Neural crest cell (in vitro differentiated cells): ENCODE data around the gene MFSD12. TPM values are rescaled to one million over a fixed set of nuclear protein-coding genes. Genes with fewer than 3 reads are reported as not detected.

Source experiments
- DNase-seq: peaks from one replicate; pipeline ENCODE4 v3.0.0; 2021; ENCODE audit warnings: low read depth, mixed read lengths, low spot score
- H3K27ac Mint-ChIP-seq: one replicate; pipeline ENCODE4 v1.8.0; 2021; ENCODE audit warnings: mild to moderate bottlenecking, mixed read lengths; ENCODE audit not compliant: unreplicated experiment
- H3K27me3 Mint-ChIP-seq: 2 replicates; pipeline ENCODE4 v1.8.0; 2021; ENCODE audit warnings: low read depth, mild to moderate bottlenecking, mixed read lengths
- H3K36me3 Mint-ChIP-seq: 2 replicates; pipeline ENCODE4 v1.8.0; 2021; ENCODE audit warnings: low read depth, mild to moderate bottlenecking, mixed read lengths
- H3K4me1 Mint-ChIP-seq: 2 replicates; pipeline ENCODE4 v1.8.0; 2021; ENCODE audit warnings: mixed read lengths
- H3K4me3 Mint-ChIP-seq: one replicate; pipeline ENCODE4 v1.8.0; 2021; ENCODE audit warnings: mild to moderate bottlenecking, mixed read lengths
- H3K9me3 Mint-ChIP-seq: 2 replicates; pipeline ENCODE4 v1.8.0; 2021; ENCODE audit warnings: mixed read lengths
- total RNA-seq: library from RNA; stranded (reverse); gene quantifications from 2 replicates; pipeline ENCODE4 v1.2.1, GENCODE V29; 2021
- TF ChIP-seq, protein P1 (sequence below): fragments of 200-600 bp; sonication (generic); conservative IDR thresholded peaks from 2 replicates; pipeline ENCODE4 v1.5.0; 2021; ENCODE audit warnings: antibody characterized with exemption, mild to moderate bottlenecking

Gene MFSD12
- total RNA-seq, 1 donor from 2014 or later = 79.1 TPM

- Mint-ChIP-seq H3K9me3 (no peaks in the 10 kb centered on the region), H3K27ac (peak overlapping the region; percentile 99), H3K4me3 (peak overlapping the region; percentile 86), H3K4me1 (peaks cover 13% of the 10 kb centered on the region), H3K27me3 (no peaks in the 10 kb centered on the region), H3K36me3 (peaks cover 3% of the 10 kb centered on the region)
- TF ChIP-seq, protein P1, sequence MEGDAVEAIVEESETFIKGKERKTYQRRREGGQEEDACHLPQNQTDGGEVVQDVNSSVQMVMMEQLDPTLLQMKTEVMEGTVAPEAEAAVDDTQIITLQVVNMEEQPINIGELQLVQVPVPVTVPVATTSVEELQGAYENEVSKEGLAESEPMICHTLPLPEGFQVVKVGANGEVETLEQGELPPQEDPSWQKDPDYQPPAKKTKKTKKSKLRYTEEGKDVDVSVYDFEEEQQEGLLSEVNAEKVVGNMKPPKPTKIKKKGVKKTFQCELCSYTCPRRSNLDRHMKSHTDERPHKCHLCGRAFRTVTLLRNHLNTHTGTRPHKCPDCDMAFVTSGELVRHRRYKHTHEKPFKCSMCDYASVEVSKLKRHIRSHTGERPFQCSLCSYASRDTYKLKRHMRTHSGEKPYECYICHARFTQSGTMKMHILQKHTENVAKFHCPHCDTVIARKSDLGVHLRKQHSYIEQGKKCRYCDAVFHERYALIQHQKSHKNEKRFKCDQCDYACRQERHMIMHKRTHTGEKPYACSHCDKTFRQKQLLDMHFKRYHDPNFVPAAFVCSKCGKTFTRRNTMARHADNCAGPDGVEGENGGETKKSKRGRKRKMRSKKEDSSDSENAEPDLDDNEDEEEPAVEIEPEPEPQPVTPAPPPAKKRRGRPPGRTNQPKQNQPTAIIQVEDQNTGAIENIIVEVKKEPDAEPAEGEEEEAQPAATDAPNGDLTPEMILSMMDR = no peak
- DNase-seq = no peak
Measured at GRCh38 chr19:3499738-3500428, 57.5 kb downstream of the MFSD12 start.

GRCh38 chr19:3497757-3498520, 59.4 kb downstream of the MFSD12 start:
- TF ChIP-seq, protein P1 = no peak
- H3K36me3 Mint-ChIP-seq = peaks cover 3% of the 10 kb centered on the region
- peak overlapping the region; percentile 75 for H3K4me3 Mint-ChIP-seq
- peaks cover 8% of the 10 kb centered on the region for H3K4me1 Mint-ChIP-seq
- H3K27me3 Mint-ChIP-seq = no peaks in the 10 kb centered on the region
- DNase-seq = no peak
- H3K9me3 Mint-ChIP-seq = no peaks in the 10 kb centered on the region
- H3K27ac Mint-ChIP-seq = peak overlapping the region; percentile 89

- peaks cover 8% of the 10 kb centered on the region for H3K4me1 Mint-ChIP-seq
- no peak for DNase-seq
- TF ChIP-seq, protein P1 = no peak
- no peaks in the 10 kb centered on the region for H3K27me3 Mint-ChIP-seq
- H3K36me3 Mint-ChIP-seq = peaks cover 5% of the 10 kb centered on the region
- peak overlapping the region; percentile 56 for H3K4me3 Mint-ChIP-seq
- no peaks in the 10 kb centered on the region for H3K9me3 Mint-ChIP-seq
- no peak overlapping the region for H3K27ac Mint-ChIP-seq
Measured at GRCh38 chr19:3496392-3497273, 60.8 kb downstream of the MFSD12 start.

DNA sequence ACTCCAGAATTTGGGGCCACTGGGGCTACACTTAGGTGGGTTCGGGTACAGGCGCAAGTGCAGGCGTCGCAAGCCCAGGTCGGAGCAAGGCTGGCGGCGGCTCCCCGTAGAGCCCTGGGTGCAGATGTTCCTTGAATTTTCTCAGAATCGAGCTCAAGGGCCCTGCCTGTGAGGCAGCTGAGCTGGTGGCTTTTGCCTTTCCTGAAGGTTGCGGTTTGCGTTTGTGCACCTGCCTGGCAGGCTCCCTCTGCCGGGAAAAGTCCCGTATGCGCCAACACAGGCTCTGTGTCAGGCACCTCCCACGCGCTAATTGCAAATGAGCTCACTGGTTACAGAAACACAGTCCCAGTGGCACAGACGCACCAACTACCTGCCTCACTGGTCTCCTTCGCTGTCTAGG, 62.8 kb downstream of the MFSD12 start:
- no peak overlapping the region for H3K4me3 Mint-ChIP-seq
- peaks cover 3% of the 10 kb centered on the region for H3K4me1 Mint-ChIP-seq
- DNase-seq = no peak
- TF ChIP-seq, protein P1 = no peak
- H3K27me3 Mint-ChIP-seq = no peaks in the 10 kb centered on the region
- peaks cover 5% of the 10 kb centered on the region for H3K36me3 Mint-ChIP-seq
- no peaks in the 10 kb centered on the region for H3K9me3 Mint-ChIP-seq
- H3K27ac Mint-ChIP-seq = no peak overlapping the region

Other genes with a start within 250 kb of the MFSD12 start
- 4.1 and 6.0 TPM in 2 replicates for gene NFIC, start 191.0 kb downstream of the MFSD12 start, total RNA-seq
- not detected in 2 replicates for gene SMIM24, start 77.1 kb downstream of the MFSD12 start, total RNA-seq
- gene SMIM44, start 74.1 kb downstream of the MFSD12 start, total RNA-seq = not detected in 2 replicates
- 12.0 and 12.8 TPM in 2 replicates for gene DOHH, start 56.9 kb downstream of the MFSD12 start, total RNA-seq
- 63.2 and 67.8 TPM in 2 replicates for gene FZR1, start 51.3 kb downstream of the MFSD12 start, total RNA-seq
- 1.1 and 2.0 TPM in 2 replicates for gene TEKTIP1, start 18.4 kb downstream of the MFSD12 start, total RNA-seq
- gene HMG20B, start 15.4 kb upstream of the MFSD12 start, total RNA-seq = 76.2 and 79.6 TPM in 2 replicates
- gene GIPC3, start 27.9 kb upstream of the MFSD12 start, total RNA-seq = 0.19 and 0.25 TPM in 2 replicates
- gene TBXA2R, start 49.3 kb upstream of the MFSD12 start, total RNA-seq = 0.23 and 0.52 TPM in 2 replicates
- gene CACTIN, start 69.2 kb upstream of the MFSD12 start, total RNA-seq = 33.5 and 36.3 TPM in 2 replicates
- gene PIP5K1C, start 142.9 kb upstream of the MFSD12 start, total RNA-seq = 39.5 and 40.1 TPM in 2 replicates
- not detected in 2 replicates for gene TJP3, start 150.8 kb upstream of the MFSD12 start, total RNA-seq
- 22.8 and 24.5 TPM in 2 replicates for gene APBA3, start 204.1 kb upstream of the MFSD12 start, total RNA-seq
- 41.7 and 41.9 TPM in 2 replicates for gene MRPL54, start 205.1 kb upstream of the MFSD12 start, total RNA-seq
- gene RAX2, start 214.6 kb upstream of the MFSD12 start, total RNA-seq = not detected in 2 replicates
- gene MATK, start 228.8 kb upstream of the MFSD12 start, total RNA-seq = not detected in 2 replicates